Ammon's horn (tissue), 1 donor: ENCODE data around the gene SLC19A1.
"Not testable (repeated sequence)": the region's sequence is repeated elsewhere in the genome, so short reads cannot be mapped to it uniquely, and the experiment has no call there.

ENCODE experiments used
- DNase-seq: peaks from one replicate; pipeline ENCODE4 v3.0.0-alpha.2; 2016; ENCODE audit warnings: low spot score

The SLC19A1 gene

DNA sequence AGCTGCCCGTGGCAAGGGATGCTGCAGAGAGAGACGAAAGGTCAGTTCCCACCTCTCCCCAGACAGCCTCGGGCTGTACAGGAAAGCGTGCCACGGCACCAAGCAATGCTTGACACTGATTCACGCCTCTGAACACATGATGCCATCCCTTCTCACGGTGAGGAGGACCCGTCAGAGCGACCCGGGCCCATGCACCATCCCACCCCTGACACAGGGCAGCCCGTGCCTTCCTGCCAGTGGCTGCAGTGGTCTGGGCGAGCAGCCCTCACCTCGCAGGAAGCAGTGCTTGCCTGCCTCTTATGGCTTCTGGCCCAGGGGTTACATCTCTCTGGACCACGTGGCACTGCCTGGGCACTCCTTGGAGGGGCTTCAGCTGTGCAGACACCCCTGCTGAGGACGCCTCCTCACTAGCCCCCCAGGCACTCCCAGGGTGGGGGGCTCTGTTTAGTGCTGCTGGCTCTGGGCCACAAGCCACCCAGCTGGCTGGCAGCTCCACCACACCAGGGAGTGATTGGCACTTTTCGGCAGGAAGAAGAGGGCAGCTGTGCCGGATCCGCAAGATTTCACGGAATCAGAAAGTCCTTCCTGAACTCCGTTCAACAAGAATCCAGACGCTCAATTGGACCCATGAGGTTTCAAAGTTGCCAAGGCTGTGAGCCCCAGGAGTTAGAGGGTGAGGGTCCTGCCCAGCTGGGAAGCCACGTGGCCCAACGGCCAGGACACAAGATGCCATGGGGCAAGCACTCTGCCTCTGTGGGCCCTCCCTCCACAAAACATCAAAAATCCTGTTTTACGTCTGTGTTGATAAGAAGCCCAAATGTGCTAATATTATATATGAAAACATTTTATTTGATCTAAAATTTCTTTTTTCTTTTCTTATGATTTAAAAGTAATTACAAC lies 34.8 kb upstream of the SLC19A1 start:
- no peak for DNase-seq

DNA sequence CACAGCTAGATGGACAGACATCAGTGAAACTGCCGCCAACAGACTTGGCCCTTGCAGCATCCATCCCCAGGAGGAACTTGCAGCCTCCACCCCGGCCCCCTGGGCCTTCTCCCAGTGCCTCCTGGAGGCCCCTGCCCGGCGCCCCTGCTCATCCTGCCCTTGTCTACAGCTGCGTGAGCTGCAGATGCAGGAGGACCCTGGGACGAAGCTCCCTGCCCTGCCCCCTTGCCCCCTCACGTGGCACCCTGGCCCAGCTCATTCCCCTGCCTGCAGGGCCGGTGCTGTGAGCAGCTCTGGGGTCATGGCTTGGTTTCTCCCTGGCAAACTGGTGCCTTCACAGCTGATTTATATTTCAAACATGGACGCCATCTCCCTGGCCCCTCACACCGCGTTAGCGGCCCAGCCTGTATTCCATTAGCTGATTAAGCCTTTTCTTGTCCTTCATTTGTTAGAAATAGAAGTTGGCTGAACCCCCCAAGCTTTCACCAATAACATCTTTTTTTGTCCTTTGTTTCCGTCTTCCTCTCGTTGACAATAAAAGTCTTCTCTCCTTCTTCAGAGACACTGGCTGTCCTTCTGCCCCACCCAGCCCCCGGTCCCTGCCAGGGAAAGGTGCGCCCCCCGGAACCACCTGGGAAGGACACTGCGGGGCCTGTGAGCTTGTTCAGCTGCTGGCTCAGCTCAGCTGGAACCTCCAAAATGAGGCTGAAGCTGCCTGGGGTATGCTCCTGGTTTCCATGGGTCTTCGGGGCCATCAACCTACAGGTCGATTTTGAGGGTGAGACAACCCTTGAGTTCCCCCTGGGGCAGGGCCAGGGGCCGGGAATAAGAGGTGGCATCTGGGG lies 34.0 kb upstream of the SLC19A1 start:
- DNase-seq = no peak

DNA sequence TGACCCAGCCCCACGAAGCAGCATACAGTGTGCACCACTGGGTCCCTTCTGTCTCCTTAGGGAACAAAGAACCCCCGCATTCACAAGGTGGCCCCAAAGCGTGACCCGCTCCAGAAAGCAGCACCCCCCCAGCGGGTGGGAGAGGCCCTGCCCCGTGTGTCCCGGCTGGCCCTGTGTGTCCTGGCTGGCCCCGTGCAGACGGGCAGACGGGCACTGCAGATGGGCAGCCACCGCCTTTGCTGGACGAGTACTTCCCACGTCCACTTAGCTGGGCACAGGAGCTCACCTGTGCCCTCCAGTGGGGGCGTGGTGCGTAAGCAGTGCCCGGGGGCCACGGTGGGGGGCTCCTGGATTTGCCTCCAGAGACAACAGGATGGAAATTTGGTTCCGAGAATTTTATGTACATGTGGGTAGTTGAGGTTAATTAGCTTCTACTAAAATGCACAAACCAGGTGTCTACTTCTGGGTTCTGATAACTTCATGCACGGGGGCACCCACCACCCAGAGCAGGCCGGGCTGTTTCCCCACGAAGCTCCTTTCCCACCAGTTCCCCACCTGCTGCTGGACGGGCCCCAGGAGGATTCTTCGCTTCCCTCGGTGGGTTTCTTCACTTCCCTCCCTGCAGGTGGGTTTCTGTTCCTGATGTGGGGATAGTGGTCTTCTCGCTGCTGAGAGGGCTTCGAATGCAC lies 33.2 kb upstream of the SLC19A1 start:
- DNase-seq = no peak

DNA sequence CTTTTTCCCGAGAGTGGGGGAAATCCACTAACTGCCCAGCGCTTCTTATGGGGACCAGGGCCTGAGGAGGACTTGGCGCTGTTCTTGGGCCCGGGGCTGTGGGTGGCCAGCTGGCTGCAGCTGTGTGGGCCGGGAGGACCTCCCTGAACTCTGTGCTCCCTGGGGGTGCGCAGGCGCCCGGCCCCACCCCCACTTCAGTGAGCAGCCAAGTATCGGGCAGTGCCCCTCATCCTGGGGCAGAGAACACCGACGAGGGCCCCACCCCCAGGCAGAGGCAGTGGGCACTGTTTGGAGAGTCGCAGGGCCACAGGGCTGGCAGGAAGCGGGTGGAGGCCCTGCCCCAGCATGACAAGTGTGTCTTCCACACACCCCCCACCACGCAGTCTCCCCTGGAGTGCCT lies 32.5 kb upstream of the SLC19A1 start:
- no peak for DNase-seq

DNA sequence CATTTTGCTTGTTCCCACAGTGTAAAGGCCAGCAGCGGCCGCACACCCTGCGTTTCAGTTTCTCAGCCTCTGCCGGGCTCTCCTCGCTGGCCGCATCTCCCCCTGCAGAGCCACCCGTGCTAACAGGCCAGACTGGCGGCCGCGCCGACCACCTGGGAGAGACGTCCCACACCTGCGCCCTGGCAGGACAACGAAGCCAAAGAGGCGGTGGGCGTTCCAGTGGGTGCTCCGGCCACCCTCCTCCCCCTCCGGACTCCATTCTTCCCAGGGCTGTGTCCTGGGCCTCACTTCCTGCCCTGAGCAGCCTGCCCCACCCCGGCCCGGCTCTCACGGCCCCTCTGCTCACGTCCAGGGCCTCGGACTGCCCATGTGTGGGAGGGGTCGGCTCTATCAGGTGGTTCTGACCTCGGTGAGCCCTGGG lies 31.9 kb upstream of the SLC19A1 start:
- no peak for DNase-seq

DNA sequence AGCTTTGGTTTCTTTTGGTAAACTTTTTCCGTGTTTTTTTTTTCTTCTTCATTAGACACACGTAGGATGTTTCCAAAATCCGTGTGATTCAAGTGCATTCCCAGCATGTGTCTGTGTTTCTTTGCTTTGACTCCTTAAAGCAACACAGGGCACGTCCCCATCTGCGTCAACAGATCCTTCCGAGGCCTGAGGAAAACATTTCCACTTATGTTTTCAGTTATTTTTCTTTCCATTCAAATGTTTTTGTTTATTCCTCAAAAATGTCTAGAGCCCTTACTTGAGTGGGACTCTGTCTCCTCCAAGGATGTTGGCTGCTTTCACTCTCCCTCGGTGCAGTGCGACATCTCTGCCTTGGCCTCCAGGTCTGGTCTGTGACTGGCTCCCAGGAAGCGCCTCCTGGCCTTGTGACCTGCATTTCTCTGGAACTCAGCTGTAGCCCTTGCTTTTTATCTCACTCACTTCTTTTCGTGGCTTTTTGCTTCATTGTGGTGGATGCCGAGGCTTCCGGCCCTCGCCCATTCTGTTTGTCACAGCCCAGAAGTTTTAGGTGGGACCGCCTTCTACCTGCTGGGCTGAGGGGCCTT lies 31.3 kb upstream of the SLC19A1 start:
- no peak for DNase-seq

DNA sequence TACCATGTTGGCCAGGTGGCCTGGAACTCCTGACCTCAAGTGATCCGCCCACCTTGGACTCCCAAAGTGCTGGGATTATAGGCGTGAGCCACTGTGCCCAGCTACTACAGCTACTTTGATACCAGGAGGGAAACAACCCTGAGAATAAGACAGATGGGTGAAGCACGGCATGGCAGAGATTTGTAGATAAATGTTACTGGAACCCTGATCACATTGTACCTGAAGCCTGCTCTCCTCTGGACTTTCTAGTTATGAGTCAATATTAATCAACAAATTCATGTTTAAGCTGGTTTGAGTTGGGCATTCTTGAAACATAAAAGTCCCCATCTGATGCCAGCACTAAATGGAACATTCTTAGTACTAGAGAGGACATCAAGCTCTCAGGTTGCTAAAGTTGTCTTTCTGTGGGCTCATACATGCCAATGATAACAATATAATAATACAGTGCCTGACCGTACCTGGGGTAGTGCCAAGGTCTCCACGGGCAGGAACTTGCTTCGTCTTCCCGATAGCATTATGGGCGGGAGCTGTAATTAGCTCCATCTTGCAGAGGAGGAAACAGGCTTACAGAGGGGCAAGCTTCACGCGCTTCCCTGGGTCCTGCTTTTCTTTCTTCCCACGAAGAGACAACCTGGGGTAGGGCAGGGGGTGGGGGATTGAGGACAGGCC lies 30.7 kb upstream of the SLC19A1 start:
- DNase-seq = no peak

DNA sequence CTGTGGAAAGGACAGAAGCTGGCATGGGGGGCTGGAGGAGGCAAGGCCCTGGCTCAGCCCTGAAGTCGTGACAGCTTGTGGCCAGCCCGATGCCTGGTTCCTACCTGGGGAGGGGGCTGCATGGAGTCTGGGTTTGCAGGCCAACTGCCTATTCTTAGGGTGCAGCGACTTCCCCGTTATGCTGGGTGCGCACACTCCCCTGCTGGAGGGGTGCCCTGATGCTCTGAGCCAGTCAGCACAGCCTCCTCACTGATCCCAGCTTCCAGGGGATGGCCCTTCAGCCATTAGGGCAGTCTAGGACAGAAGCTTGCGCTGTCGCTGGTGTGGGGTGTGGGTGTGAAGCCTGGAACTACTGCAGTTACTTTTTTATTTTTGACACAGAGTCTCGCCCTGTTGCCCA lies 30.0 kb upstream of the SLC19A1 start:
- no peak for DNase-seq

DNA sequence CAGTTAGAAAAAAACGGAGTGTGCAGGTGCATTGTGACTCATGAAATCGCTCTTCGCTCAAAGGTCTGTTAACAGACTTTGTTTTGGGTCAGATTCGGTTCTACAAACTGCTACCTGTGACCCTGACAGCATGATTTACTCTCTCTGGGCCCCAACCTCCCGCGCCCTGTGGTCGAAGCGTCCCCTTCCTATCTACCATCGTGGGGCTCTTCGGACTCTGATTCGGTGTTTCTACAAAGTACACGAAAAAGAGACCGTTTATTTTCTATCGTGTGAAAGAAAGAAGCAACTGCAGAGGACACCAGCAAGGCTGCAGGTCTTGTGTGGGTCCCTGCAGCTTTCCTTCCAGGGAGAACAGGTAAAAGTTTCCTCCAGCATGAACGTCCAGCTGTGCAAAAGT lies 29.4 kb upstream of the SLC19A1 start:
- DNase-seq = no peak

DNA sequence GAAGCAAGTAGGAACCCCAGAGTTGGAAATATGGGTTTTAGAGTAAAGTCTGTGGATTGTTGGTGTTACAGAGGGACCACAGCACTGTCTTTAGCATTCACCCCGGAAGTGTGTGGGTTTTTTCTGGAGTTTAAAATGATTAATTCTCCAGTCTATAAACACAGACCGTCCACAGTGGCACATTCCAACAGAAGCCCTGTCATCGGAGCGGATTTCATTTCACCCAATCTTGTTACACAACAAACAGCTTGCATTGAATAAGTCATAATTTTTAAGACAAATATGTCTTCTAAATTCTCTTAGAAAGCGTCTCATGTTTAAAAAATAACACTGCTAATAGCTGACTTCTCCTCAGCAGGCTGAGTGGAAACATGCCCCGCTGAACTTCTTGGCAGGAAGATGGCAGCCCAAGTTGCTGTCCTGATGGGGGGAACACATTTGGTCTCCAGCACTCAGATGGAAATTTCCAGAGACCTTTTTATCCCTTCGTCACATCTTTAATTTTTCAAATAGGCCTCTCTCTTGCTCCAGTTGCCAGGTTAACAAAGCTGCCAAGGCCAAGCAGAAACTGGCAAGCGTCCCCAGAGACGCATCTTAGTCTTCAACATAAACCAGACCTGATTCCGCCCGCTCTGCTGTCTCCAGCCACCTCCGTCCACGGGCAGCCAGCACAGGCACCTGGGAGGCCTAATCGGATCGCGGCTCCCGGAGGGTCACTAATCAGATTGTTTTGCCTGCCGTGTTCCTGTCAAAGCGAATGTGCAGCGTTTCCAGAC lies 28.8 kb upstream of the SLC19A1 start:
- no peak for DNase-seq

DNA sequence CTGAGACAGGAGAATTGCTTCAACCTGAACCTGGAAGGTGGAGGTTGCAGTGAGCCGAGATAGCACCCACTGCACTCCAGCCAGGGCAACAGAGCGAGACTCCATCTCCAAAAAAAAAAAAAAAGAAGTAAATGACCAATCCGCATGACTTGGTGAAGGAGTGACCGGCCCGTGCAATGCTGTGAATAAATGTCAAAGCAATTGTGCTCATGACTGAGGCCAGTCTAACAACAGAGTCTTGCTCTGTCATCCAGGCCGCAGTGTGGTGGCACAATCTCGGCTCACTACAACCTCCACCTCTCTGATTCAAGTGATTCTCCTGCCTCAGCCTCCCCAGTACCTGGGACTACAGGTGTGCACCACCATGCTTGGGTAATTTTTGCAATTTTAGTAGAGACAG lies 27.8 kb upstream of the SLC19A1 start:
- DNase-seq = no peak

DNA sequence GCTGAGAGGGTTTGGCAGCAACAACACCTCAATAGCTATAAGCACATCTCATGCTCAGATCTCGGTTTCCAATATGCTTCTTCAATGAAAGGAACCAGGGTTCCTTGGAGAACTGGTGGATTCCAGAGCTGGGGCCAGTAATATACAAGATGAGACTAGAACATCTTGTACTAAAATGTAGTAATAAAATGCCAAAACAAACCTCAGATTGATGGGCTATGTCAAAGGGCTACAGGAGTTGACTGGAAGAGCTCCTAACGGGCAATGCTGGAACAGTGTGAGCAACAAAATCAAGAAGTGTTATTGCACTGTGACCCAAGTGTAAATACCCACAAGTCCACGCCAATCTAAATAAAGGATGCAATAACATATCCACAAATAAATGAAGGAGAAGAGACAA lies 26.1 kb upstream of the SLC19A1 start:
- DNase-seq = no peak

DNA sequence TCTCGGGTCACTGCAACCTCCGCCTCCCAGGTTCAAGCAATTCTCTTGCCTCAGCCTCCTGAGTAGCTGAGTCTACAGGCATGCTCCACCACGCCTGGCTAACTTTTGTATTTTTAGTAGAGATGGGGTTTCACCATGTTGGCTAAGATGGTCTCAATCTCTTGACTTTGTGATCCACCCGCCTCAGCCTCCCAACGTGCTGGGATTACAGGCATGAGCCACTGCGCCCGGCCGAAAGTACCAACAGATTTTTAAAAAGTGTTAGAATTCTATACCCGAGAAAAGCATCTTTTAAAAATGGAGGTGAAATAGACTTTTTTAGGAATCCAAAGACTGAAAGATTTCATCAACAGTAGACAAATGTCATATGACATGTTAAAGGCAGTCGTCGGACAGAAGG lies 21.9 kb upstream of the SLC19A1 start:
- DNase-seq = not testable (repeated sequence)

DNA sequence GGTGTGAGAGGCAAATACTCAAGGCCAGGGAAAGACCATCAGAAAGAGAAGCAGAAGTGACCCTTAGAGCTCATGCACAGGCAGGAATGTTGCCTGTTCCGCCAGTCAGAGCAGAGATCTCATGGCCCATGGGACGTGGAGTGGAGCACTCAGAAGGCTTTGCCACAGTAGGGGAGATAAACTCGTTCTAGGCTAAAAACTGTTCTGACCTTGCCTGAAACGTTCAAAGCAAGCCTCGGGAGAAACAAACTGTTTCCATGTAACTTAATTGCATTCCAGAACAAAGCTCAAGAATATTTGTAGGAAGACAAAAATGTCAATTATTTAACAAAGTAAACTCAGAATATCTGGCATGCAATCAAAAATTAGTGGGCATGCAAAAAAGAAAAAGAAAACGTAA lies 20.7 kb upstream of the SLC19A1 start:
- DNase-seq = no peak

DNA sequence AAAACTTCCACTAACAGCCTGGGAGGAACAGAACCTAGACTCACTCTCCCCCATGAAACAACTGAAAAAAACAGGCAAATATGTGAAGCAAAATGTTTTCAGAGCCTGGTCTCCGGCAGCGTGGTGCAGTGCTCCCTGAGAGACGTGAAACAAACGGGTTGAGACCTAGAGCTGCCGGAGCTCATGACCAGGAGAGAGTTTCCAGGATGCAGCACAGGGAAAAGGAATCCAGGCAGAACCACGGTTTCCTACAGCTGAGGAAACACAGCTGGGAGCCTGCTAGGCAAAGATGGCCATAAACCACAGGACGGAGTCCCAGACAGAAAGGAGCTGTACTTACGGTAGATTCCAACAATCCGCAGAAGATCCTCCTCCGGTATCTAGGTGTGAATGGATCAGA lies 20.2 kb upstream of the SLC19A1 start:
- no peak for DNase-seq

DNA sequence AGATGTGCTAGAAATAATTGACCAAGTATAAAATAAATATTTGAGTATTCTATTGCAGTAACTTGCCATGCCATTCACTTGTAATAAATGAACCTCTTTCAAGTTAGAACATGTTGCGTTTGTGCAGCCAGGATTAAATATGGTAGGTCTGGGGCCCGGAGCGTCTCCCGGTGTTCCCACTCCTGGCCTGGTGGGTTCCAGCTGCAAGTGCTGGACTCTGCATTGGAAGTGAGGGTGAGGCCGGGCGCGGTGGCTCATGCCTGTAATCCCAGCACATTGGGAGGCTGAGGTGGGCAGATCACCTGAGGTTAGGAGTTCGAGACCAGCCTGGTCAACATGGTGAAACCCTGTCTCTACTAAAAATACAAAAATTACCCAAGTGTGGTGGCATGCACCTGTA lies 19.0 kb upstream of the SLC19A1 start:
- not testable (repeated sequence) for DNase-seq

DNA sequence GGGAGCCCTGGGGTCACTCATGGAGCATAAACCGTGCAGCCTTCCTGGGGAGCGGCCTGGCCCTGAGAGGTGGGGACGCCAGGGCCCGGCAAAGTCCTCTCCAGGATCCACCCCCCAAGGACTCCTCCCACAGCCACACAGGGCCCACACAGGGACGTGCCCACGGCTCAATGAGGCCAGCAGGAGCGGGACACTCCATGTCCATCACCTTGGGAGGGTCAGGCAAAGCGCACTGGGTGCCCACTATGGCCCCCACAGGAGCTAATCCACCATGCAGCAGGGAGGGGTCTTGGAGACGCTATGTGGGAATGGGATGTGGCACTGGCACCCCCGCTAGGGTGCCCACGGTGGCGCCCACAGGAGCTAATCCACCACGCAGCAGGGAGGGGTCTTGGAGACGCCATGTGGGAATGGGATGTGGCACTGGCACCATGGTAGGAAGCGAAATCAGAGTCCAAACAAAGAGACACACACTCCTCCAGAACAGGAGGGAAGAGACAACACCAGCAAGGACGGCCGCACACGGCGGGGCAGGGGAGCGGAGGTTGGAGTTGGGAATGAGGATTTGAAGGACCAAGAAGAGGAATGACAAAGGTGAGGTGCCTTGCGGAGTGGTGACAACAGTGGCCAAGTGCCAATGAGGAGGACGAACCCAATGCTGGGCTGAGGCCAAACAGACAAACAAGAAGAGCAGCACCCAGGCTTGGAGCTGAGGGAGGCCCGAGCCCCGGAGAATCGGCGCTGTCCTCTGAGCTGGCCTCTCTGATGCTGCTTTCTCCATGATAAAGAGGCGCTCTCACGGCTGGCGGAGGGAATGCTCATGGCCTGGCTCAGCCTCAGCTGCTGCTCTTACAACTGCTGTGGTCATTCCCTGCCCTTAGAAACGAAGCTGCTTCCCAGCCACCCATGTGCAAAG lies 18.1 kb upstream of the SLC19A1 start:
- DNase-seq = no peak

DNA sequence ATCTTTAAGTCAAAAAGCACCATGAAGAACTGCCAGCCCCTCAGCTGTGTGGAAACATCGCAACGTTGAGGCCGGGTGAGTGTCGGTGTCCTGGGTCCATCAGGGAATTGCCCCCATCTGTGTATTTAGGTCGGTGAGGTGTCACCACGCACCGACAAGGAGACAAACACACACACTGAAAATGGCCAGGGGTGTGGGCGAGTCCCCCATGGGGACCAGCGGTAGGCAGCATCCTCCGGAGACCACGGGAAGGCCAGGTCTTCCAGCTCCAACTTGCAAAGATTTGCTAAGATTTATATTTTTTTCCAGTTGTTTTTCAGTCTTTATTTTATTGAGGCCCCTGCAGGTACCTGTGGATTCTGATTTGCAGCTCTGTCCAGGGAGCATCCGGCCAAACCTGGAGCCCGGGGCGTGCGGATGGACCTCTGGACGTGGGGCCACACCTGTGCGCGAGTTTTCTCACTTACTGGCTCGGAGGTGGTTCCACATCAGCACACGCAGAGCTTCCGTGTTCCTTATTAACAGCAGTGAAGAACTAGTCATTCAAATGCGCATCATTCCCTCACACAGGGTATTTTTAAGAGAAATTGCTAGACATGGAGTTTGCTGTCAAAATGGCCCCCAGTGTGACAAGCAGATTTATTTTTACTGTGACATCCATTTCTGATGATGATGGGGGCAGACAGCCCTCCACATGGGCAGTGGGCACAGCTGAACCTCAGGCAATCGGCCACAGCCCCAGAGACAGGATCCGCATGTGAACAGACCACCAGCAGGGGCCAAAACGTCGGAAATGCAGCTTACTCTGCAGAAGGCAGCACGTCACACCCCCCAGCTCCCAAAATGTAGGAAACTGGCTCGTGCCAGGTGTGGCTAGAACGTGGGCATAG lies 17.2 kb upstream of the SLC19A1 start:
- no peak for DNase-seq
